Nephron progenitor cell (in vitro differentiated cells): ENCODE results near the gene DPF3.

ENCODE experiments used
- DNase-seq: peaks from one replicate; pipeline ENCODE4 v3.0.0; 2021
- H3K27ac Mint-ChIP-seq: 2 replicates; pipeline ENCODE4 v1.8.0; 2021; ENCODE audit warnings: mild to moderate bottlenecking, moderate library complexity, mixed read lengths
- H3K27me3 Mint-ChIP-seq: 2 replicates; pipeline ENCODE4 v1.8.0; 2021; ENCODE audit warnings: mild to moderate bottlenecking, low read depth, mixed read lengths; ENCODE audit not compliant: poor library complexity
- H3K36me3 Mint-ChIP-seq: 2 replicates; pipeline ENCODE4 v1.8.0; 2021; ENCODE audit warnings: low read depth, mixed read lengths
- H3K4me1 Mint-ChIP-seq: 2 replicates; pipeline ENCODE4 v1.8.0; 2021; ENCODE audit warnings: mixed read lengths
- H3K4me3 Mint-ChIP-seq: 2 replicates; pipeline ENCODE4 v1.8.0; 2021; ENCODE audit warnings: mild to moderate bottlenecking, moderate library complexity, mixed read lengths
- H3K9me3 Mint-ChIP-seq: 2 replicates; pipeline ENCODE4 v1.8.0; 2021; ENCODE audit warnings: mild to moderate bottlenecking, moderate library complexity, mixed read lengths
- TF ChIP-seq, protein P1 (sequence below): fragments of 200-600 bp; sonication (generic); IDR thresholded peaks from 2 replicates; pipeline ENCODE4 v1.5.0; 2021; ENCODE audit warnings: antibody characterized with exemption

The DPF3 gene

DNA sequence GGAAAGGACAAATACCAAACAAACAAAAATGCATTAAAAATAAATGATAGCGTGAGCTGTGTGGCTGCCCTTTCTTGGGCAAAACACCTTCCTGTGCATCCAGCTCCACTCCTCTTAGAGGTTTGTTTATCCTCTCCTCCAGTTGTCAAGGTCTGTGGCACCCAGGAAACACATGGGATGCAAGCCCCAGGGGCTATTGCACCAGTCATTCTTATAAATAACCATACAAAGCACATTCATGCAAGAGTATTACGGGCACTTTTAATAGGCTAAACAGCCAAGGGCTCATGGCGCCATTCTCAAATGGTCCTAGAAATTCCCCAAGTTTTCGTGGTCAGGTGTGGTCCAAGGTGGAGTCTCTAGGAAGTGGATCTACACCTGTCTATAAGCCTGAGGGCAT lies 257.0 kb downstream of the DPF3 start:
- no peak for DNase-seq
- Mint-ChIP-seq H3K27me3 (peaks cover 24% of the 10 kb centered on the region), H3K9me3 (peaks cover 22% of the 10 kb centered on the region), H3K4me1 (no peaks in the 10 kb centered on the region), H3K4me3 (no peak overlapping the region), H3K36me3 (no peaks in the 10 kb centered on the region), H3K27ac (no peak overlapping the region)
- TF ChIP-seq, protein P1, sequence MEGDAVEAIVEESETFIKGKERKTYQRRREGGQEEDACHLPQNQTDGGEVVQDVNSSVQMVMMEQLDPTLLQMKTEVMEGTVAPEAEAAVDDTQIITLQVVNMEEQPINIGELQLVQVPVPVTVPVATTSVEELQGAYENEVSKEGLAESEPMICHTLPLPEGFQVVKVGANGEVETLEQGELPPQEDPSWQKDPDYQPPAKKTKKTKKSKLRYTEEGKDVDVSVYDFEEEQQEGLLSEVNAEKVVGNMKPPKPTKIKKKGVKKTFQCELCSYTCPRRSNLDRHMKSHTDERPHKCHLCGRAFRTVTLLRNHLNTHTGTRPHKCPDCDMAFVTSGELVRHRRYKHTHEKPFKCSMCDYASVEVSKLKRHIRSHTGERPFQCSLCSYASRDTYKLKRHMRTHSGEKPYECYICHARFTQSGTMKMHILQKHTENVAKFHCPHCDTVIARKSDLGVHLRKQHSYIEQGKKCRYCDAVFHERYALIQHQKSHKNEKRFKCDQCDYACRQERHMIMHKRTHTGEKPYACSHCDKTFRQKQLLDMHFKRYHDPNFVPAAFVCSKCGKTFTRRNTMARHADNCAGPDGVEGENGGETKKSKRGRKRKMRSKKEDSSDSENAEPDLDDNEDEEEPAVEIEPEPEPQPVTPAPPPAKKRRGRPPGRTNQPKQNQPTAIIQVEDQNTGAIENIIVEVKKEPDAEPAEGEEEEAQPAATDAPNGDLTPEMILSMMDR: no peak

DNA sequence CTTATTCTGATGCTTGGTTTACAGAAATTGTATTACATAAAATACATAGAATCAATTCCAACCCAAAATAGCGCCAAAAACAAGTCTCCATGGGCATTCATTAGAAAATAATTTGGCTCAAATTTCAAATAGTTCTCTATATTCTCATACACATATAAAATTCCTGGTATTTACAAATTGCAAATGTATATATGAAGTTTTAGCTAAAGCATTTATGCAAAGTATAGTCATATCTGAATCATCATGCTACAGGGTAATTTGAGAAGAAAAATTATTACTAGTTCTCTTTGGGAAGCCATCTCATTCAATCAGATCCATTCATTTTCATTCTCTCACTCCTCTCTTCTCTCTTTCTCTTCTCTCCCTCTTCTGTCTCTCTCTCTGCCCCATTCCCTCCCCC lies 257.8 kb downstream of the DPF3 start:
- no peaks in the 10 kb centered on the region for H3K4me1 Mint-ChIP-seq
- H3K36me3 Mint-ChIP-seq: no peaks in the 10 kb centered on the region
- H3K4me3 Mint-ChIP-seq: no peak overlapping the region
- peaks cover 28% of the 10 kb centered on the region for H3K27me3 Mint-ChIP-seq
- no peak for DNase-seq
- H3K27ac Mint-ChIP-seq: no peak overlapping the region
- TF ChIP-seq, protein P1: no peak
- peaks cover 22% of the 10 kb centered on the region for H3K9me3 Mint-ChIP-seq

DNA sequence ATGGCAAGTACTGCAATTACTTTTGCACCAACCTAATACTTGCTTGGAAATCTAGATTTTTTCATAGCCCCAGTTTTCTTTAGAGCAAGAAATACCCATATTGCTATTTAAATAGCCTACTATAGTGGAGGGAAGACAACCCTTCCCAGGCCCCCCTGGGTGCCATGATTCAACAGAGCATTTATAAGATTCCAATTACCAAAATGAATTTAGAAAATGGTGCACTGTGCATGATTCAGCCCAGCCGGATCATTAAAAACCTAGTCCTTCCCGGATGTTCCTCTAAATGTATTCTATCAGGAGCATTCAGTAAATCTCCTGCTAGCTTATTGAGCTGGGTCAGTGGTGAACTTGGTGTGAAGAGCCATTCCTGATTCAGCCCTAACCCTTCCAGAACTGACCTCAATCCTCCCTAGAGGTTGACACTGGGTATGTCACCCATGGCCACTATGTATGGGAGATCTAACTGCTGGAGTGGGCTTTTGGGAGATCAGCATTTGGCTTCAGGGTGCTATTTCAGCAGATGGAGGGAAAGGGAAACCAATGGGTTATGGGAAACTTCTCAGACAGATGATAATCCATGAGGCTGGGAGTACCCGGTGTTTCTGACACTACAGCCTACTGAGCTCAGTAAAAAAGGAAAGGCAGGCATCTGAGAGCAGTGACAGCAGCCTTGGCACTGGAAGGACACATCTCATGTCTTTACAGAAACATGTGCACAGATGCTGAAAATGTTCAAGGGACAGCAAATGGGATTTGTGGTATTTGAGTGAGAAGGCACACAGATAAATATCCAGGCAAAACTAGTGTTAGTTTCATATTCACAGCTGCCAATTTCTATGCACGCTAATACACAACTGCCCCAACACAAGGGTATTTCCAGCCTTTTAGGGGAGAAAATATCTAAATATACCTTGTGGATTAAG lies 258.9 kb downstream of the DPF3 start:
- Mint-ChIP-seq H3K4me3 (no peak overlapping the region), H3K27ac (no peak overlapping the region), H3K4me1 (no peaks in the 10 kb centered on the region), H3K36me3 (no peaks in the 10 kb centered on the region), H3K9me3 (peaks cover 12% of the 10 kb centered on the region), H3K27me3 (peaks cover 33% of the 10 kb centered on the region)
- no peak for DNase-seq
- TF ChIP-seq, protein P1: no peak

DNA sequence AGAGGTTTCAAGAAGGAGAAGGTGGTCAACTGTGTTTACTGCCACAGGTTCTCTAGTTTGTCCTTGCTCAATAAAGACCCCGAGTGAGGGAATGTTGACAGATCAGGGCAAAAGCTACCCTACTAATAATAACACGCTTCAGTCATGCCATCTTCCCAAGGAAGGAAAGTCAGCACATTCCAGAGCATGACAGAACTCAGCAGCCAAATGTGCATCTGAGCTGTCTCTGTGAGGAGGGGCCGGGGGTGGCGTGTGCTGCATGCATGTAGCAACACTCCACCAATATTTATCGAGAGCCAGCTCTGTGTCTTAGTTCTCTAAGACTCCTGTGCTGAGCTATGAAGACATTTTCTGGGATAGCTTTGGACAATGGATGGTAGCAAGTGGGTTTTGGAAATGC lies 260.4 kb downstream of the DPF3 start:
- no peak overlapping the region for H3K27ac Mint-ChIP-seq
- H3K36me3 Mint-ChIP-seq: no peaks in the 10 kb centered on the region
- no peak for DNase-seq
- no peaks in the 10 kb centered on the region for H3K4me1 Mint-ChIP-seq
- H3K9me3 Mint-ChIP-seq: peaks cover 3% of the 10 kb centered on the region
- no peak overlapping the region for H3K4me3 Mint-ChIP-seq
- TF ChIP-seq, protein P1: no peak
- peaks cover 35% of the 10 kb centered on the region for H3K27me3 Mint-ChIP-seq

DNA sequence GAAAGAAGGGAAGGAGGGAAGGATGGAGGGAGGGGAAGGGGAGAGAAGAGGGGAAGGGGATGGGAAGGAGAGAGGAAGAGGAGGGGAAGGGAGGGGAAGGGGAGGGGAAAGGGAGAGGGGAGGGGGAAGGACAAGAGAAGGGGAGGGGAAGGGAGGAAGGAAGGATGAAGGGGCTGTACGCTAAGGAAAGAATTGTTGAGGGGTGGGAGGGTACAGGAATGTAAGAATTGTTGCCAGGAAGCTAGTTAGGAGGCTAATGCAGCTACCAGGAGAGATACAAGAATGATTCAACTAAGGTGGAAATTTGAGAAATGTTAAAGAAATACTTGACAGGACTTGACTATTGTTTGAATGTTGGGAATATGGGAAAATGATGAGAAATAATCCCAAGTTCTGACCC lies 261.2 kb downstream of the DPF3 start:
- TF ChIP-seq, protein P1: no peak
- Mint-ChIP-seq H3K4me1 (no peaks in the 10 kb centered on the region), H3K9me3 (peaks cover 8% of the 10 kb centered on the region), H3K4me3 (no peak overlapping the region), H3K27ac (no peak overlapping the region), H3K27me3 (peaks cover 35% of the 10 kb centered on the region), H3K36me3 (peaks cover 3% of the 10 kb centered on the region)
- no peak for DNase-seq

DNA sequence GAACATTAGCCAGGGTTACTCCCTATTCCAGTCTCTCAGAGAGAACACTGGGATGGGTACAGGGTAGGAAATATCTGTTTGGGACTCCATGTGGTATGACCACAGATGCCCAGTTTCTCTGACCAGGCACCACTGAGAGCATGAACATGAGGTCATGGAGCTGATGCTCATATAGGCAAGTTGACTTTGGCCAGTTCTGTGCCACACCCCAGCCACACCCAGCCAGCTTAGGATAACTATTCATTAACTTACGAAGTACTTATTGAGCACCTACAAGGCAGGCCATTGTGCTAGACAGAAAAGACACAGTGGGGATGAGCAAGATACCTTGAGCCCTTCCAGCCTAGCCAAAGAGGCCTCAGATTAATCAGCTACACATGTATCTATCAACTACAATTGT lies 262.5 kb downstream of the DPF3 start:
- Mint-ChIP-seq H3K4me3 (no peak overlapping the region), H3K27me3 (peaks cover 34% of the 10 kb centered on the region), H3K27ac (no peak overlapping the region), H3K9me3 (peaks cover 18% of the 10 kb centered on the region), H3K4me1 (no peaks in the 10 kb centered on the region), H3K36me3 (peaks cover 16% of the 10 kb centered on the region)
- DNase-seq: no peak
- TF ChIP-seq, protein P1: no peak
